GM19328 (cell line): Measurements from ENCODE around the gene DOK7.

Experiments
- ATAC-seq: cut with Tn5 transposase; IDR thresholded peaks from one replicate; pipeline ENCODE4 v1.9.1; 2021; ENCODE audit warnings: mild to moderate bottlenecking, moderate library complexity; ENCODE audit not compliant: unreplicated experiment

DOK7 gene

GRCh38 chr4:3462790-3463415, at the start of gene DOK7:
Gene DOK7, plus strand, starts transcription at chr4:3463306. Its CDS starts 70 bp downstream, at chr4:3463376.
- ATAC-seq, result no peak

GRCh38 chr4:3413675-3414420, 49.3 kb upstream of the DOK7 start:
- ATAC-seq, result no peak

- no peak for ATAC-seq
These were observed 48.5 kb upstream of the DOK7 start for GRCh38 chr4:3414421-3415279.

GRCh38 chr4:3415471-3416141, 47.5 kb upstream of the DOK7 start:
- ATAC-seq, result no peak

GRCh38 chr4:3416270-3416669, 46.8 kb upstream of the DOK7 start:
- no peak for ATAC-seq

GRCh38 chr4:3416821-3417221, 46.3 kb upstream of the DOK7 start:
- no peak for ATAC-seq

GRCh38 chr4:3417448-3417847, 45.7 kb upstream of the DOK7 start:
- no peak for ATAC-seq

- no peak for ATAC-seq
These were observed 44.9 kb upstream of the DOK7 start for GRCh38 chr4:3418029-3418762.

GRCh38 chr4:3419836-3420605, 43.1 kb upstream of the DOK7 start:
- no peak for ATAC-seq

GRCh38 chr4:3420606-3420955, 42.5 kb upstream of the DOK7 start:
- no peak for ATAC-seq

GRCh38 chr4:3420956-3421355, 42.1 kb upstream of the DOK7 start:
- no peak for ATAC-seq

GRCh38 chr4:3421470-3421869, 41.6 kb upstream of the DOK7 start:
- no peak for ATAC-seq

- ATAC-seq, result no peak
These were observed 40.8 kb upstream of the DOK7 start for GRCh38 chr4:3422241-3422801.

GRCh38 chr4:3422808-3423297, 40.3 kb upstream of the DOK7 start:
- ATAC-seq, result no peak

GRCh38 chr4:3423406-3423805, 39.7 kb upstream of the DOK7 start:
- ATAC-seq, result no peak

GRCh38 chr4:3423952-3424351, 39.2 kb upstream of the DOK7 start:
- no peak for ATAC-seq

GRCh38 chr4:3424522-3425095, 38.5 kb upstream of the DOK7 start:
- no peak for ATAC-seq

- no peak for ATAC-seq
These were observed 36.5 kb upstream of the DOK7 start for GRCh38 chr4:3426465-3427133.

GRCh38 chr4:3427134-3427476, 36.0 kb upstream of the DOK7 start:
- no peak for ATAC-seq
